Measurements from ENCODE around the gene IDS.

Gene IDS

GRCh38 chrX:149498767-149499166, 6.3 kb downstream of the IDS start:
- DNase-seq (ENCODE audit: low read depth) = no peak
- H3K4me3 ChIP-seq (ENCODE audit: low read depth, low read length) = no peak overlapping the region
- no peak for TF ChIP-seq CTCF (IDR thresholded peaks at IDR 0.05; ENCODE audit: insufficient read depth, low read depth, low read length, missing control alignments)

GRCh38 chrX:149497626-149498025, 7.5 kb downstream of the IDS start:
- H3K4me3 ChIP-seq (ENCODE audit: low read depth, low read length) = no peak overlapping the region
- no peak for DNase-seq (ENCODE audit: low read depth)
- TF ChIP-seq CTCF (IDR thresholded peaks at IDR 0.05; ENCODE audit: insufficient read depth, low read depth, low read length, missing control alignments) = no peak

DNA sequence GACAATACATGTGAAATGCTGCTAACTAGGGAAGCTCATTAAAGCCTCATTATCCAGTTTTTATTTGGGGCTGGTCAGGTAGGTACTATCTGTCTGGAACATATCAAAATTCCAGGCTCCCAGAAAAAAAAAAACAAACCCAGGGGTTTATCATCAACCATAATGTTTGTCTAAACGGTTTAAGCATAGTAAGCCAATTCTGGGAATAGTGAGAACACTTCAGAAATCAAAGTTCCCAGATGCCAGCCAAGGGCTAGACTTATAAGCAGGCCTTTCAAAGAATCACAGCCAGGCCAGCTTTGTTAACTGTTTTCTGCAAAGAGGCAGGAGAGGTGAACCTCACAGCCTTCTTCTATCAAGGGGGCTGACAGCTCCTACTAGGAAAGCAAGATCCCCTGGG, 8.1 kb downstream of the IDS start:
- no peak for DNase-seq (ENCODE audit: low read depth)
- H3K4me3 ChIP-seq (ENCODE audit: low read depth, low read length) = no peak overlapping the region
- no peak for TF ChIP-seq CTCF (IDR thresholded peaks at IDR 0.05; ENCODE audit: insufficient read depth, low read depth, low read length, missing control alignments)

- no peak for TF ChIP-seq CTCF (IDR thresholded peaks at IDR 0.05; ENCODE audit: insufficient read depth, low read depth, low read length, missing control alignments)
- DNase-seq (ENCODE audit: low read depth) = no peak
- no peak overlapping the region for H3K4me3 ChIP-seq (ENCODE audit: low read depth, low read length)
Measured at GRCh38 chrX:149495573-149496071, 9.5 kb downstream of the IDS start.

DNA sequence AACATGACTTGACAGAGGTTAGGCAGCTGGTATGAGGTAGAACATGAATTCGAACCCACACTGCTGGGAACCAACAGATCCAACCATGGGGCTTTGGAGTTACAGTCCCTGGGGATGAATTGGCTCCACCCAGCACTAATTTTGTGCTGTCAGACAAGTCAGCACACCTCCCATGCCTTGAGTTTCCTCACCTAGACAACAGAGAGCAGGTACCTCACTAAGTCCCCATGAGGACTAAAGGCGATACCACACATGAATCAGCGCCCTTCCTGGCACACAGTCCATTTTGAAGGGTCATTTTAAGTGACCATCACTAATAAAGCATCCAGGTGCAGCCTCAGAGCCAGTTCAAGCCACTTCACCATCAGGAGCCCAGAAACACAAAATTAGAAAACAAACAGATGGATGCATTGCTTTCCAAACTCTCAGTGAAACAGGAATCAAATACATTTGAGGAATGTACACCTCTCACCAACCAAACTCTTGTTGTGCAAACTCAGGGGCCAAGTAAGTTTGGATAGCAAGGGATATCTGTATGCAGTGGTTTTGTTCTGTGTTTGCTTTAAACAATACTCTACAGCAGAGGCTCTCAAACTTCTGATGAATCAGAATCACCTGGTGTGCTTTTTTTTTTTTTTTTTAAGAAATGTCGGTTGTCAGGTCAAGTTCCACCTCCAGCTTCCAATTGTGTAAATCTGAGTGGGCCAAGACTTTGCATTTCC, 10.1 kb downstream of the IDS start:
- no peak overlapping the region for H3K4me3 ChIP-seq (ENCODE audit: low read depth, low read length)
- TF ChIP-seq CTCF (IDR thresholded peaks at IDR 0.05; ENCODE audit: insufficient read depth, low read depth, low read length, missing control alignments) = no peak
- no peak for DNase-seq (ENCODE audit: low read depth)

- no peak for DNase-seq (ENCODE audit: low read depth)
- H3K4me3 ChIP-seq (ENCODE audit: low read depth, low read length) = no peak overlapping the region
- no peak for TF ChIP-seq CTCF (IDR thresholded peaks at IDR 0.05; ENCODE audit: insufficient read depth, low read depth, low read length, missing control alignments)
Measured at GRCh38 chrX:149493567-149494562, 11.2 kb downstream of the IDS start.

All from GM12865 (cell line).